ENCODE data around the gene PTPRCAP.
"Not testable (repeated sequence)": the region's sequence is repeated elsewhere in the genome, so short reads cannot be mapped to it uniquely, and the experiment has no call there.

Gene PTPRCAP

GRCh38 chr11:67468056-67468455, 30.6 kb upstream of the PTPRCAP start:
- no peak for DNase-seq (ENCODE audit: low read depth in 1 of 2, low spot score in 1 of 2)
- no peaks in the 10 kb centered on the region for H3K27me3 ChIP-seq (ENCODE audit: insufficient read depth, poor library complexity, severe bottlenecking)
- TF ChIP-seq SPI1 (IDR thresholded peaks at IDR 0.05; ENCODE audit: borderline replicate concordance, low read depth): no peak
- no peak overlapping the region for H3K27ac ChIP-seq (replicated peaks)
- peak overlapping the region; percentile 65 for H3K4me3 ChIP-seq (replicated peaks; ENCODE audit: insufficient read depth, low read length)

GRCh38 chr11:67466962-67467771, 29.7 kb upstream of the PTPRCAP start:
- no peak for TF ChIP-seq POLR2AphosphoS5 (IDR thresholded peaks at IDR 0.05; ENCODE audit: low read depth)
- TF ChIP-seq CTCF (IDR thresholded peaks at IDR 0.05; ENCODE audit: insufficient read depth, low read length): no peak
- no peak for TF ChIP-seq GABPA (IDR thresholded peaks at IDR 0.05; ENCODE audit: low read depth)
- no peak for TF ChIP-seq SPI1 (IDR thresholded peaks at IDR 0.05; ENCODE audit: borderline replicate concordance, low read depth)
- no peak for TF ChIP-seq REST (IDR thresholded peaks at IDR 0.05; ENCODE audit: insufficient replicate concordance, low read depth)
- Histone ChIP-seq H3K27me3 (ENCODE audit: insufficient read depth, poor library complexity, severe bottlenecking) (no peaks in the 10 kb centered on the region), H3K27ac (replicated peaks) (no peak overlapping the region), H3K4me3 (replicated peaks; ENCODE audit: insufficient read depth, low read length) (no peak overlapping the region)
- DNase-seq (ENCODE audit: low read depth in 1 of 2, low spot score in 1 of 2): no peak

- no peak overlapping the region for H3K4me3 ChIP-seq (replicated peaks; ENCODE audit: insufficient read depth, low read length)
- no peak for DNase-seq (ENCODE audit: low read depth in 1 of 2, low spot score in 1 of 2)
- H3K27me3 ChIP-seq (ENCODE audit: insufficient read depth, poor library complexity, severe bottlenecking): no peaks in the 10 kb centered on the region
- no peak overlapping the region for H3K27ac ChIP-seq (replicated peaks)
- TF ChIP-seq POLR2AphosphoS5 (IDR thresholded peaks at IDR 0.05; ENCODE audit: low read depth) (no peak), GABPA (IDR thresholded peaks at IDR 0.05; ENCODE audit: low read depth) (no peak)
Measured at GRCh38 chr11:67466367-67466766, 28.9 kb upstream of the PTPRCAP start.

- not testable (repeated sequence) for DNase-seq (ENCODE audit: low read depth in 1 of 2, low spot score in 1 of 2); H3K27ac ChIP-seq (replicated peaks); H3K27me3 ChIP-seq (ENCODE audit: insufficient read depth, poor library complexity, severe bottlenecking)
- H3K4me3 ChIP-seq (replicated peaks; ENCODE audit: insufficient read depth, low read length): peak overlapping the region; percentile 89
Measured at GRCh38 chr11:67465530-67465929, 28.0 kb upstream of the PTPRCAP start.

- H3K27ac ChIP-seq (replicated peaks): peak overlapping the region; percentile 84
- no peak for DNase-seq (ENCODE audit: low read depth in 1 of 2, low spot score in 1 of 2)
- TF ChIP-seq REST (IDR thresholded peaks at IDR 0.05; ENCODE audit: insufficient replicate concordance, low read depth) (no peak), POLR2AphosphoS5 (IDR thresholded peaks at IDR 0.05; ENCODE audit: low read depth) (no peak), SPI1 (IDR thresholded peaks at IDR 0.05; ENCODE audit: borderline replicate concordance, low read depth) (no peak), CTCF (IDR thresholded peaks at IDR 0.05; ENCODE audit: insufficient read depth, low read length) (no peak), GABPA (IDR thresholded peaks at IDR 0.05; ENCODE audit: low read depth) (no peak)
Measured at GRCh38 chr11:67465189-67465510, 27.7 kb upstream of the PTPRCAP start.

More at GRCh38 chr11:67465189-67465510, 27.7 kb upstream of the PTPRCAP start:
- H3K4me3 ChIP-seq (replicated peaks; ENCODE audit: insufficient read depth, low read length): peak overlapping the region; percentile 89
- H3K27me3 ChIP-seq (ENCODE audit: insufficient read depth, poor library complexity, severe bottlenecking): no peaks in the 10 kb centered on the region

All from HL-60 (cell line).